Mesendoderm (in vitro differentiated cells): ENCODE measurements around the gene MOCOS.

ENCODE experiments used
- DNase-seq: peaks from one replicate; pipeline ENCODE4 v3.0.0; 2013
- H2AK5ac ChIP-seq: 2 replicates; pipeline ENCODE4 v1.6.1; 2013; ENCODE audit warnings: low read length, inconsistent platforms
- H2BK120ac ChIP-seq: 2 replicates; pipeline ENCODE4 v1.6.1; 2013; ENCODE audit warnings: low read depth, mild to moderate bottlenecking, low read length, moderate library complexity, mixed read lengths
- H2BK15ac ChIP-seq: replicated peaks from 2 replicates; pipeline ENCODE4 v1.6.1; 2013; ENCODE audit warnings: low read depth, mild to moderate bottlenecking, moderate library complexity
- H2BK5ac ChIP-seq: 2 replicates; pipeline ENCODE4 v1.6.1; 2013; ENCODE audit warnings: low read length, inconsistent platforms
- H3K18ac ChIP-seq: 2 replicates; pipeline ENCODE4 v1.6.1; 2013; ENCODE audit warnings: mild to moderate bottlenecking, low read length, mixed read lengths
- H3K23ac ChIP-seq: one replicate; pipeline ENCODE4 v1.6.1; 2013; ENCODE audit warnings: low read length
- H3K27ac ChIP-seq: 2 replicates; pipeline ENCODE4 v1.5.1; 2013; ENCODE audit warnings: low read depth, mild to moderate bottlenecking, inconsistent platforms, low read length, moderate library complexity
- H3K27me3 ChIP-seq: 2 replicates; pipeline ENCODE4 v1.6.1; 2013; ENCODE audit warnings: low read length, control low read depth, mild to moderate bottlenecking, inconsistent platforms; ENCODE audit not compliant: insufficient read depth, poor library complexity
- H3K36me3 ChIP-seq: 2 replicates; pipeline ENCODE4 v1.6.1; 2013; ENCODE audit warnings: low read length, inconsistent platforms; ENCODE audit not compliant: control insufficient read depth, insufficient read depth
- H3K4ac ChIP-seq: one replicate; pipeline ENCODE4 v1.6.1; 2013; ENCODE audit warnings: low read depth, mild to moderate bottlenecking, low read length, moderate library complexity
- H3K4me1 ChIP-seq: 2 replicates; pipeline ENCODE4 v1.6.1; 2013; ENCODE audit warnings: low read depth, low read length, inconsistent platforms; ENCODE audit not compliant: control insufficient read depth
- H3K4me2 ChIP-seq: 2 replicates; pipeline ENCODE4 v1.6.1; 2013; ENCODE audit warnings: low read length
- H3K4me3 ChIP-seq: 2 replicates; pipeline ENCODE4 v1.5.1; 2013; ENCODE audit warnings: mild to moderate bottlenecking, low read length
- H3K56ac ChIP-seq: one replicate; pipeline ENCODE4 v1.6.1; 2013; ENCODE audit warnings: low read length
- H3K79me1 ChIP-seq: 2 replicates; pipeline ENCODE4 v1.6.1; 2013; ENCODE audit warnings: low read length, inconsistent platforms
- H3K79me2 ChIP-seq: 2 replicates; pipeline ENCODE4 v1.6.1; 2013; ENCODE audit warnings: mild to moderate bottlenecking, low read length; ENCODE audit not compliant: control insufficient read depth, insufficient read depth
- H3K9ac ChIP-seq: 2 replicates; pipeline ENCODE4 v1.6.1; 2013; ENCODE audit warnings: low read length, inconsistent platforms
- H4K5ac ChIP-seq: one replicate; pipeline ENCODE4 v1.6.1; 2013; ENCODE audit warnings: low read length
- H4K8ac ChIP-seq: one replicate; pipeline ENCODE4 v1.6.1; 2013; ENCODE audit warnings: low read depth, mild to moderate bottlenecking, control low read depth, low read length, moderate library complexity
- WGBS: extraction: QIAGEN DNeasy Blood & Tissue Kit; methylation state at CpG from one replicate; pipeline ENCODE4 v1.1.7; 2013; ENCODE audit warnings: low lambda C conversion rate, missing lambda C conversion rate; ENCODE audit not compliant: insufficient coverage; ENCODE audit errors: extremely low coverage; 5-methylcytosine and 5-hydroxymethylcytosine counted together

MOCOS gene

DNA sequence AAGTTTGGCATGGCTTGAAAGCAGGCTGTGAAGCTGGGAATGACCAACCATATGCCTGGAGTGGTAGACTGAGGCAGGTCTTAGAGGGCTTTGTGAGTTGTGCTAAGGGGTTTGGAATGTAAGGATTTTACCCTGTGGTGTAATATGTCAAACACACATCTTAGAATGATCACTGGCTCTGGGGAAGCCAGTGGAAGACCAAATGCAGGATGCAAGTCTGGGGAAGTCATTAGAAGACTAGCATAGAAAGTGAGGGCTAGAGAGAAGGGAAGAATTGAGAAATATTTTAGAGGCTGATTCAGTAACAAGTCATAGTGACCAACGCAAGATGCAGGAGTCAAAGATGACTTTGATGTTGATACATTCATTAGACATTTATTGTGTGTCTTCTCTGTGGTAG, 106.7 kb downstream of the MOCOS start:
- H2BK120ac ChIP-seq, result no peak overlapping the region
- no peak overlapping the region for H2BK5ac ChIP-seq
- no peak overlapping the region for H3K18ac ChIP-seq
- DNase-seq, result no peak
- H3K56ac ChIP-seq, result no peak overlapping the region
- no CpG with 5 or more reads among the region's 1 CpG for WGBS
- H2BK15ac ChIP-seq, result no peak overlapping the region
- H3K27ac ChIP-seq, result no peak overlapping the region
- no peak overlapping the region for H3K9ac ChIP-seq
- no peak overlapping the region for H3K23ac ChIP-seq
- no peaks in the 10 kb centered on the region for H3K79me1 ChIP-seq
- no peak overlapping the region for H3K4ac ChIP-seq
- H3K79me2 ChIP-seq, result no peaks in the 10 kb centered on the region
- H4K5ac ChIP-seq, result no peak overlapping the region
- no peaks in the 10 kb centered on the region for H3K4me1 ChIP-seq
- H3K4me2 ChIP-seq, result no peak overlapping the region
- H2AK5ac ChIP-seq, result no peak overlapping the region
- H3K36me3 ChIP-seq, result no peaks in the 10 kb centered on the region
- no peak overlapping the region for H4K8ac ChIP-seq
- no peak overlapping the region for H3K4me3 ChIP-seq
- H3K27me3 ChIP-seq, result peaks cover 27% of the 10 kb centered on the region

- Histone ChIP-seq H4K8ac (no peak overlapping the region), H3K79me1 (no peaks in the 10 kb centered on the region), H3K56ac (no peak overlapping the region), H3K18ac (no peak overlapping the region), H4K5ac (no peak overlapping the region), H3K9ac (no peak overlapping the region), H3K27ac (no peak overlapping the region), H3K36me3 (no peaks in the 10 kb centered on the region), H2BK120ac (no peak overlapping the region), H3K4me2 (no peak overlapping the region), H2BK5ac (no peak overlapping the region), H3K4me3 (no peak overlapping the region), H2AK5ac (no peak overlapping the region), H3K23ac (no peak overlapping the region), H3K4ac (no peak overlapping the region), H3K4me1 (no peaks in the 10 kb centered on the region), H3K79me2 (no peaks in the 10 kb centered on the region), H2BK15ac (no peak overlapping the region), H3K27me3 (peaks cover 37% of the 10 kb centered on the region)
- no CpG with 5 or more reads among the region's 1 CpG for WGBS
- no peak for DNase-seq
Observed at GRCh38 chr18:36295214-36295613, 107.9 kb downstream of the MOCOS start.

DNA sequence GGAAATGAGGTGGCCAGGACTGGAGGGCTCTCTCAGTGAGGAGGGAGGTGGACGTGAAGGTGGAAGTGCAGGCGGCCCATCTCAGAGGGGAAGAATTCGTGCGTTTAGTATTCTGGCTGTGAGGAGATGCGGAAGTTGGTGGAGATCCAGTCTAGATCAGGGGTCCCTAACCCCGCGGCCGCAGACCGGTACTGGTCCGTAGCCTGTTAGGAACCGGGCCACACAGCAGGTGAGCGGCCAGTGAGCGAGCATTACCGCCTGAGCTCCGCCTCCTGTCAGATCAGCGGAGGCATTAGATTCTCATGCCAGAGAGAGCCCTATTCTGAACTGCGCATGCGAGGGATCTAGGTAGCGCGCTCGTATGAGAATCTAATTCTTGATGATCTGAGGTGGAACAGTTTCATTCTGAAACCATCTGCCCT, 108.6 kb downstream of the MOCOS start:
- no peak overlapping the region for H2BK5ac ChIP-seq
- no peak overlapping the region for H2BK120ac ChIP-seq
- H3K56ac ChIP-seq, result no peak overlapping the region
- no peak overlapping the region for H4K5ac ChIP-seq
- H3K4me2 ChIP-seq, result peak overlapping the region; percentile 20
- H3K27ac ChIP-seq, result no peak overlapping the region
- H3K4ac ChIP-seq, result no peak overlapping the region
- no peak overlapping the region for H3K4me3 ChIP-seq
- no peak for DNase-seq
- H3K36me3 ChIP-seq, result no peaks in the 10 kb centered on the region
- WGBS, result no CpG with 5 or more reads among the region's 21 CpGs
- H2BK15ac ChIP-seq, result no peak overlapping the region
- H3K9ac ChIP-seq, result no peak overlapping the region
- no peaks in the 10 kb centered on the region for H3K4me1 ChIP-seq
- no peaks in the 10 kb centered on the region for H3K79me1 ChIP-seq
- no peaks in the 10 kb centered on the region for H3K79me2 ChIP-seq
- H3K23ac ChIP-seq, result no peak overlapping the region
- no peak overlapping the region for H2AK5ac ChIP-seq
- no peak overlapping the region for H4K8ac ChIP-seq
- H3K27me3 ChIP-seq, result peaks cover 37% of the 10 kb centered on the region
- H3K18ac ChIP-seq, result no peak overlapping the region

DNA sequence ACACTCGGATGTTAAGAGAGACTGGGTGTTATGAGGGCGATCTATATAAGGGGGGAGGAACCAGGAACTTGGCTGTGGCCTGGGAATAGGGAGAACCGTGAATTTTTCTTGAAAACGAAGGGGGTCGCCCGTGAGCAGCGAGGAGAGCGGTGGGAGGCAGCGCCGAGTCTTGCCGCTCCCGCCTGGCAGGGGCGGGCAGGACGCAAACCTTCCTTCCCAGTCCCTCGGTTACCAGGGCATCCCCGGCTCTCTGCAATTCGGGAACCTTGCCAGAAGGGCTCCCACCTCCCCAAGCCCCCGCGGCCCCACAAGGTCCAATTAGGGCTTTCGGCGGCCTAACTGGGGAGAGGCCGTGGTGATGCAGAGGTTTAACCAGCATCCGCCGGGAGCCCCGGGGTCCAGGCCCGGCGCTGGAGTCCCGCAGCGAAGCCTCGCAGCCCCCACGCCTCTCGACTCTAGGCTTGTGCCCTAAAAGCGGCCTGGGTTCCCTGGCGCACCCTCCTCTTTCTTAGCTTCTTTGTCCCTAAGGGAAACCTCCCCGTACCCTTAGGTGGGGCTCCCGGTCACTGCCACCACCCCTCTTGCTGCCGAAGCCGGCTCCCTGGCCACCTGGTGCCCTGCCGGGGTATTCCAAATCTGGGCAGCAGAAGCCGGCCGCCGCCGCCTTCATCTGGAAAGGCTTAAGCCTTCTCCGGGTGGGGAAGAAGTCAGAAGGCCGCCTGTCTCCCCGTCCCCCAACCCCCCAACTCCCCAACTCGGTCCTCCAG, 109.5 kb downstream of the MOCOS start:
- Histone ChIP-seq H2BK5ac (no peak overlapping the region), H2BK120ac (no peak overlapping the region), H3K4me3 (peak overlapping the region; percentile 29), H3K56ac (peak overlapping the region; percentile 79), H3K36me3 (no peaks in the 10 kb centered on the region), H4K5ac (no peak overlapping the region), H3K79me2 (no peaks in the 10 kb centered on the region), H3K9ac (peak overlapping the region; percentile 59), H3K4me2 (peak overlapping the region; percentile 89), H3K23ac (no peak overlapping the region), H3K79me1 (no peaks in the 10 kb centered on the region), H3K4me1 (no peaks in the 10 kb centered on the region), H2BK15ac (no peak overlapping the region), H2AK5ac (no peak overlapping the region), H3K27ac (no peak overlapping the region), H3K4ac (no peak overlapping the region), H3K18ac (peak overlapping the region; percentile 43), H3K27me3 (peaks cover 37% of the 10 kb centered on the region), H4K8ac (no peak overlapping the region)
- DNase-seq, result peak; percentile 81
- WGBS, result no CpG with 5 or more reads among the region's 47 CpGs

DNA sequence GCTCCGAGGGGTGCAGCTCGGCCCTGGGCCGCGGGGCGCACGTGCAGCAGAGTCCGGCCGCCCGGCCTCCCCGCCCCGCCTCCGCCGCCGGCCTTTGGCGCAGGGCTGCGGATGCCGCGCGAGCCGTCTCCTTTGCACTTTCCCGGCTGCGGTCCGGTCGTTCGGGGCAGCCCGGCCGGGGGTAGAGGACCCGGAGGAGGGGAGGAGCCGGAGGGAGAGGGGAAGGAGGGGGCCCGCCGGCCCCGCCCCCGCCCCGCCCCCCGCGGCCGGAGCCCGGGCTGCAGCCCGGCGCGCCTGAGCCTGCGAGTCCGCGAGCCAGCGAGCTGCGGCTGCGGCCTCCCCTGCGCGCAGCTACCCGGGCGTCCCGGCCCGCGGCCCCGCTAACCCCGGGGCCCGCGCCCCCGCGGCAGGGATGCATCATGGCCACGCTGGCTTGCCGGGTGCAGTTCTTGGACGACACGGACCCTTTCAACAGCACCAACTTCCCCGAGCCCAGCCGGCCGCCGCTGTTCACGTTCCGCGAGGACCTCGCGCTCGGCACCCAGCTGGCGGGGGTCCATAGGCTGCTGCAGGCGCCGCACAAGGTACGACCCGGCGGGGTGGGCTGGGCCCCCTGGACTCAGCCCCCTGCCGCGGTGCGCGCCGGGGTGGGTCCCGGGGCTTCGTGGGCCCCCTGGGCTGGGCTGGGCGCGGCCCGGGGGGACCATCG, 110.3 kb downstream of the MOCOS start, which contains the start of gene FHOD3:
FHOD3 (plus strand) TSS at position 297 of the 709 bp plus-strand sequence; CDS start at position 420, 123 bp downstream.
- DNase-seq, result peak; percentile 72
- H3K27ac ChIP-seq, result no peak within 1 kb of the TSS
- no peaks in the 10 kb centered on the region for H3K4me1 ChIP-seq
- no peak within 1 kb of the TSS for H2BK120ac ChIP-seq
- no peaks in the 10 kb centered on the region for H3K79me2 ChIP-seq
- no peak within 1 kb of the TSS for H2AK5ac ChIP-seq
- H3K4me3 ChIP-seq, result peak within 1 kb of the TSS; percentile 29
- no peak within 1 kb of the TSS for H4K5ac ChIP-seq
- H2BK5ac ChIP-seq, result no peak within 1 kb of the TSS
- H3K56ac ChIP-seq, result peak within 1 kb of the TSS; percentile 79
- no peak within 1 kb of the TSS for H3K4ac ChIP-seq
- H3K79me1 ChIP-seq, result no peaks in the 10 kb centered on the region
- no peak within 1 kb of the TSS for H2BK15ac ChIP-seq
- peaks cover 36% of the 10 kb centered on the region for H3K27me3 ChIP-seq
- H3K36me3 ChIP-seq, result no peaks in the 10 kb centered on the region
- WGBS, result no CpG with 5 or more reads among the region's 91 CpGs
- H3K18ac ChIP-seq, result peak within 1 kb of the TSS; percentile 43
- peak within 1 kb of the TSS; percentile 59 for H3K9ac ChIP-seq
- no peak within 1 kb of the TSS for H4K8ac ChIP-seq
- H3K4me2 ChIP-seq, result peak within 1 kb of the TSS; percentile 89
- H3K23ac ChIP-seq, result no peak within 1 kb of the TSS
